ENCODE measurements around the gene DNAH1.
A peak's percentile ranks its signal among the peaks of the same experiment; 100 is the strongest.
"Not testable (repeated sequence)": the region's sequence is repeated elsewhere in the genome, so short reads cannot be mapped to it uniquely, and the experiment has no call there.

Gene DNAH1

DNA sequence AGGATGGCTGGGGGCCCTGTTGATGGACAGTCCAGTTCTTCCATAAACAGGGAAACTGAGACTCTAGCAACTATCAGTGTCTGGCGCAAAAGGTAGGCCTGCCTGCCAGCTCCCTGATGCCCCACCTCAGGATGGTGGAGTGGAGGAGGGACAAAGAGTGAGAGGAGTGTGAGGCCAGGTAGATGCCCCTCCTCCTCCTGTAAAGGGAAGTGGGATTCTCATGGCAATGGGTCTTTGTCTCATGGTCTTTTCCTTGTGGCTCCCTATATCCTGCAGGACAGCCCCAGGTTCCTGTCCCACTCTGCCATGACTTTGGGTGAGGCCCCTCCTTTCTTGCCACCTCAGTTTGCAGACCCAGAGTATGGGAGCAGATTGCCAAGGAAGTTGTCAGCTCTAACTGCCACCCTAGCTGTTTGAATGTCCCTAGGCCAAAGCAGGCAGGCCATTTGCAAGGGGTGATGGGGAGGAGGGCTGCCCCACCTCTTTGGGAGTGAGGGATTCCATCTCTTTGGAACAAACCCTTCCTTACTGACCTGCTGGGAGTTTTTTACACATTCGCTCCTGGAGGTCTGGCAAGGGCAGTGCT lies 2.8 kb upstream of the DNAH1 start:
- peak in 1 of 3 experiments; percentile 4 for DNase-seq

DNA sequence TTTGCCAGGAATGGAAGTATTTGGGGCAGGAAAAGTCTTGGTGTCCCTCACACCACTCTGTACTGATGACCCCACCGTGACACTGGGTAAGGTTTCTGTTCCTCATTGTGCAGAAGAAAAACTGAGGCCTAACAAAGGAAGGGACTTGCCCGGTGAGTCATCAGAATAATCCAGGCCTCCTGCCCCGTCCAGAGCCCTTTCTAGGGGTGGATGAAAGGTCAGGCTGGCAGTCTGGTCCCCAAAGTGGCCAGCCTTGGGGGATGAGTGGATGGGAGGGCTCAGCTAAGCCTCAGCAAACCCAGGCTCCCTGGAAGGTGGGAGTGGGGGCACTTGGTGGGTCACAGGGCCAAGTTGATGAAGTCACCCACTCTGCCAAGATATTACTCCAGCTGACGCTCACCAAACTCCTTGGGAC lies 2.3 kb upstream of the DNAH1 start:
- DNase-seq = no peak

DNA sequence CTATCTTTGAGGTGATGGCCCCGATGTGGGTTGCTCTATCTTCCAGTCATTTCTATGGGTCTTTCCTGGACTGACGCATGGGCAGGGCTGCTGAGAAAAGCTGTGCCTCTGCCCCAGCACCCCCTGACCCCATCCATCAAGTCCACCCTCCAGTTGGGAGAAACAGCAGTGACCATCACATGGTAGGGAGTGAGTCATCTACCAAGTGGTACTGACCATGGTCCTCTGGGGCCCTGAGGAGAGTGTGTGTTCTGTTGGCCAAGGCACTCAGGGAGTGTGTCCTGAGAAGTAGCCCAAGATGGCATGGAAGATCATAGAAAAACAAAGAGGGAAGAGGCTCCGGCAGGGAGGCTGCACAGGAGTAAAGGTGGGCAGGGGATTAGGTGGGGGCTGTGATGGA lies 1.6 kb upstream of the DNAH1 start:
- DNase-seq = no peak

DNA sequence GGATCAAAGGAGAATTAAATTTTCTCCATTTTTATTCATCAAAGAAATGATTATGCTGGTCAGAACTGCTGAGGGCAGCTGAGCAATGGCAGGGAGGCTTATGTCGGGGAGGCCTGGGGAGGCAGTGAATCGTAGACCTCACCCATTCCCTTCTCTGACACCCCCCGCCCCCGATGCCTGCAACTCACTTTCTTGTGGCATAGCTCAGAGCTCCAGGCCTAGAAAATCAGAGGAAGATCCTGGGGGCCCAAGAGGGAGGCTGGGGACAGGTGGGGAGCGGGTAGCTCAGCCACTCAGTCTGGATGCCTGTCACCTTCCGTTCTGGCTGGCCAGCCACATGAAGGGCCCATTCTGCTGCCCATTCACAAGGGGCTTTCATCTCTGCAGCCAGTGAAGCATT lies 1.1 kb upstream of the DNAH1 start:
- DNase-seq = no peak

DNA sequence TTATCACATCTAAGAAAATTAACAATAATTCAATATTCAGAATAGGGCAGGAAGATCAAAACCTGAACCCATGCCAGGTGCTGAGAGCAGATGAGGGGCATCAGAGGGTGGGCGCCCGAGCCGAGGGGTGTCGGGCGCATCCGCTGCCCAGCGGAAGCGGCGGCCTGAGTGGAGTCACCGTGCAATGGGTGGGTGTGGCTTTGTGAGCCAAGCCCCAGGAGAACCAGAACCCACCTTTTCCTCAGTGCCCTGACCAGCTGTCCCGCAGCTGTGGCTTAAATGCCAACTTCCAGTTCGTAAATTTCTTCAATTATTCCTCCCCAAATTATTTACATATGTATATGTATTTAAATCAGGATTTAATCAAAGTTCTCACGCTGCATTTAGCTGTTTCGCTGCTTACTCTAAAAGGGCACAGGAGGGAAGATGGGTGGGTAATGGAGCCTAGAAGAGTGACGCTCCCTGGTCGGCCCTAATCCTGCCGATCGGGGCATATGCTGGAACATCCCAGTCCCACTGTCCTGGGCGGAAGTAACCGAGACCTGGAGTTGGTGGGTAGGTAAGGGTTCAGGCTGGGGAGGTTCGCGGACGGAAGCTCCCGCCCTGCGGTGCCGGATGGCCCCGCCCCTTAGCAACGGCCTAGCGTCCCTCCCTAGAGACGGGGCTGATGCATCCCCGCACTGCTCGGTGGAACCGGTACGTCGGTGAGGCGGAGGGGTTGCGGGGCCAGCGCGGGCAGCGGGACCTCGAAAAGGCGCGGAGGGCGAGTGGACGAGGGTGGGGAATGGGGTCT lies 1.3 kb downstream of the DNAH1 start:
- DNase-seq = peak in 1 of 3 experiments; percentile 65

DNA sequence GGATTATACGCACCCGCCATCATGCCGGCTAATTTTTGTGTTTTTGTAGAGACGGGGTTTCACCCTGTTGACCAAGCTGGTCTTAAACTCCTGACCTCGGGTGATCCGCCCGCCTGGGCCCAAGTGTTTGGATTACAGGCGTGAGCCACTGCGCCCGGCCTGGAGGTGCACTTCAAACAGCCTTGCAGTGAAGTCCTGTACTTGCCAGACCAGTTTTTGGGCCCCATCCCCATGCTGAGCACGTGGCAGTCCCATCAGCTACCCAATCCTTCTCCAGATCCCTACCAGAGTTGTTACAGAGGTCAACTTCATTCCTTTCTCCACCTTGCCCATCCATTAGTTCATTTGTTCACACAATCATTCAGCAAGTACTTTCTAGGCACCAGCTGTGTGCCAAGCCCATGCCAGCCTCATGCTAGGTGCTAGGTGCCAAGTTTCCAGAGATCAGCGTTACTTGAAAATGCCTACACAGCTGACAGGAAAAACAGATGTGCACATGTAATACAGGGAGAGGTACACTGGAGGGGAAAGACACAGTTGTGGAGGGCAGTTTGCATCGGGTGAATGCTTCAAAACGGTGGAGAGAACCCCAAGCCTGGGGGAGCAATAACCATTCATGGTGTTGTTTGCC lies 2.2 kb downstream of the DNAH1 start:
- no peak for DNase-seq

DNA sequence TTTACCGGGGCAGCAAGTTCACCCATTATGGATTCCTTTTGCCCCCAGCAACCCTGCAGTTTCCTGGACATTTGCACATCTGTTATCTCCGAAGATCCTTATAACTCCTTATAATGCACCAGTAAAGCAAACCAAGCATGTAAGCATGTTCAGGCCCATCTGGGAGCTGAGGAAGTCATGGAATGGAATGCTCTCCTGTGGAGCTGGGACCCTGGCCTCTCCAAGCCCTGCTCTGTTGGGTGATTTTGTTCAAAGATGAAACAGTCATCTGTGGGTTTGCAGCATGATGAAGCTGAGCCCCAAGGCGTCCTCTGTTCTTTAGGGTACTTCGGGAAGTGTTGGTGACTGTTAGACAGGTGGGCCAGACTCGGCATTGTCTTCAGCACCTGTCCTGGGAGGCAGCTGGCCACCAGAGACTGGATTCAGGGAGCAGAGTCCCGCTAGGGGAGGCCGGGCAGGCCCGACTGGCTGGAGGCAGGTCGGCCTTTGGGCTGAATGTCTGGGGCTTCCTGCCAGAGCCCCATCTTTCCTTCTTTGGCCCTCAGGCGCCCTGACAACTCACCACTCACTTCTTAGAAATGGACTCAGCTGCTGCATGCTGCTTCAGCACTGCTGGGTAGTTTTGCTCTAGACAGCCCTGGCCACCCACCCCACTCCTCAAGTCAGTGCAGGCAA lies 3.9 kb downstream of the DNAH1 start:
- DNase-seq = no peak

DNA sequence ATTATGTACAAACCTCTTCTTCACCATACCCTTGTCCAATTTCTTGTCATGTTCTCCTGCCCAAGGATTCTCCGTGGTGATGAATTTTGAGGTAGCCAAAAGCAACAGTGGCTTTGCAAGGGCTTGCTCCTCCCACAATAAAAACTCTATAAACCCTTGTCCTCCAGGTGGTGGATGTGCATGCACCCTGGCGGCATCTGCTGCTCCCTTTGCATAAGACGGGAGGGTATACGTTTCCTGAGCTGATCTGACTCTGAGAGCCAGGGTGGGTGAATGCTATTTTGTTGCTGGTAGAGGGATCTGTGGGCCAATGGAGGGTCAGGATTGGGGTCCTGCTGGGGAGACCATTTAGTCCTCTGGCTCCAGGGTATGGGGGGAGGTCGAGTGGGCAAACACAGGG lies 5.4 kb downstream of the DNAH1 start:
- peak in 1 of 3 experiments; percentile 3 for DNase-seq

DNA sequence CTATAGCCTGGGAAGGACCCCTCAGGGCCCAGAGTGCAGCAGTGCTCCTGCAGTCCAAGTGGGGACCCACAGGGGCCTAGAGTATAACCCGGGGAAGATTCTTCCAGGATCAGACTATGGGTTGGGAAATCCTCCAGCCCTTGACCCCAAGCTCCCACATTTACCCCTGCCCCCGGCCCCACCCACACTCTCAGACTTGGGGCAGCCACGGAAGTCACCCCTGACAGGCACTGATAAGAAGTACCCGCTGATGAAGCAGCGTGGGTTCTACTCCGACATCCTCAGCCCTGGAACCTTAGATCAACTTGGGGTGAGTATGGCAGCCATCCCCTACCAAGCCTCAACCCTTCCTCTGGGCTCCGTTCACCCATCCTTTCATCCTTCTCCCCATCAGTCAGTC lies 6.3 kb downstream of the DNAH1 start:
- DNase-seq = no peak

DNA sequence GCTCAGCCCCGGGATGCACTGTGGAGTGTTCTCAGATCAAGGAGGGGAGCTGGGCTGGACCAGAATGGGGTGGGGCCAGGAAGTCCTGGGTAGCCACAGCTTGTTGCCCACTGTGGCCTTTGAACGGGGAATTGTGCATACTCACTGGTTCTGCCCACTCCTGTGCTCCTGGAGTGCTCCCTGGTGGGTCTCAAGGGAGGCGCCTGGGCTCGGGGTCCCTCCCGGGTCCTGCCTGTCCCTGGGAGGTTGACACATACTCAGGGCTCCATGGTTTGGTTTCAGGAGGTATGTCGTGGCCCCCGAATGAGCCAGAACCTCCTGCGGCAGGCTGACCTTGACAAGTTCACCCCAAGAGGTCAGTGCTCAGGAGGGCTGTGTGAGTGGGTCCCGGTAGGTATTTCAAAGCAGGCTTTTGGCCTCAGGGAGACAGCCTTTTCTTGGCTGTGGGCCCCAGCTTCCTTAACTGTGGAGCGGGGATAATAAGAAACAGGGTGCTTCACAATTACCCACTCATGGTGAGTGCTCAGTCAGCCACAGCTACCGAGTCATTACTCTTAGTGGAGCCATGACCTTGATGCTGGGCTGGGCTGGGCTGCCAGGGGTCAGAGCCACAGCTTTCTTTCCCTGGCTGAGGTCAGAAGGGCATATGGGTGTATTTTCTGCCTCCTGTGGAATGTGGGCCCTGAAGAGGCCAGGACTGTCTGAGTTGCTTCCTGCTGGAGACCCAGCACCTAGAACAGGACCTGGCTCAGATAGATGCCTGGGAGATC lies 7.6 kb downstream of the DNAH1 start:
- DNase-seq = no peak

DNA sequence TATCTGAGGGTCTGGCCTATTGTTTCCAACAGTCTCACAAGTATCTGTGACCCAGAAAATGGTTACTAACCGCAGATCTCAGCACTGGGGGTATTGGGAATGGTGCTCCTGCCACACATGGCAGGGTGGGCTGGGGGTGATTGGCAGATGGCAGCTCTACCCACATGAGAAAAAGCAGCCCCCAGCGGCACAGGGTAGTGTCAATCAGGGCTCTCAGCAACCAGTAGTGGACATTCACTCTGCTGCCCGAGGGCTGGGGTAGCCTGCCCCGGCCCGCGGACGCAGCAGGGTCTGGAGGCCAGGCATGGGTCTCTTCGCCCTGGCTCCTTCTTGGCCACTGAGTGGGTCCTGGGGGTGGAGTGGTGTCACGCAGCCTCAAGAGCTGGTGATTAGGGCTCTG lies 8.6 kb downstream of the DNAH1 start:
- DNase-seq = no peak

DNA sequence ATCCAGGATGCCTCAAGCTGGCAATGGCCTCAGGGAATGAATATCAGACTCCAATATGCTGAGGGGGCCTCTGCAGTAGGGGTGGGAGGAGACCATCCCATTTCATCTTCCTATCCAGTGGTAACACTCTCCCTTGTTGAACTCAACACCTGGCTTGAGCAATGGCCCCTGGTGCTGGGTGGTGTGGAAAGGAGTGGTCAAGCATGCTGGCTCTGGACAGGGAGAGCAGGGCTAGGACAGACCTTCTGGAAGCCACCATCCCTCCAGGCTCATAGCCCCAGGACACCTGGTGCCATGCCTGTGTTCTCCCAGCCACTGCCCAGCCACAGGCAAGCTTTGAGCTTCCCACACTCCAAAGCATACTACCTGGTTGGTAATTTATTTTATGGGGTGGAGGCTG lies 9.6 kb downstream of the DNAH1 start:
- no peak for DNase-seq

DNA sequence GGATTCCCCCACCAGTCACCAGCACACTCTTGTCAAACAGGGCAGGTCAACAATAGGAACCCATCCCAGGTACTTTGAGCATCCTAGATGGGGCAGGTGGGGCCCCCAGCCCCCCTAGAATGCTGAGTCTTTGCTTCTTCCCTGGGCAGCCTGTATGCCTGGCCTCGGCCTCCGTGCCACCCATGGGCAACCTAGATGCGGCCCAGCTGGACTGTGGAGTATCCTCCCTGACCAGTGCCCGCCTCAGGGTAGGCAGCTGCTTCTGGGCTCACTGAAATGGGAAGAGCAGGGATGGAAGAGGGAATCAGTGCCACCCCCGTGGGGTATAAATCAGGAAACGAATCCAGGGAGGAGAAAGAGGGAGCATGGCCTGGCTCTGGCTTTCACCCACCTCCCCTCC lies 10.9 kb downstream of the DNAH1 start:
- no peak for DNase-seq

DNA sequence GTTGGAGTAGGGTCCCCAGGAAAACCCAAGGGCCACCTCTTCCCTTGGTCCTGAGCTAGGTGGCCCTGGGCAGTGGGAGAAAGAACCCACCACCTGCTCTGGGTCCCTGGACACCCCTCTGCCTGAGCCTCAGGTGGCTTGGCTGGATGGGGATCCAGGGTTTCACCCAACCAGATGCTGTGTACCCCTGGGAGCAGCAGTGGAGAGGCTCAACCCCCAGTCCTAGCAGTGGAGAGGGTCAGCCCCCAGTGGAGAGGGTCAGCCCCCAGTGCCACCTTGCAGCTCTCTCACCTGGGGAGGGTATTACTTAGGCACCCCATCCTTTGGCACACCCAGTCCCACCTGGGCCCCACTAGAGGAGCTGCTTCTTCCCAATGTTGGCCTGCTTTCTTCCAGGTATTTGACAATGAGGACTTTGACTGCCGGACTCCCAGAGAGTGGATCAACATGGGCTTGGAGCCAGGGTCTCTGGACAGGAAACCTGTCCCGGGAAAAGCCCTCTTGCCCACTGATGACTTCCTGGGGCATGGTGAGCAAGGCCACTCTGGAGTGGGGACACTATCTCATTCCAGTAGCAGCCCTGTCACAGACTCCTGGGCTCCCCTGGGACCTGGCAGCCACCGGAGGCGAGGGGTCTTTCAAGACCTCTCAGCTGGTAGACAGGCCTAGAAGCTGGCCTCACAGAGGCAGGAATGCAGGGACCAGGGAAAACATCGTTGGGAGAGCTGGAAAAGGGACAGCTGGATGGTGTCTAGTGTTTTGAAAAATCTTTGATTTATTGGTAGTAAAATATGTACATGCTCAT lies 11.6 kb downstream of the DNAH1 start:
- no peak for DNase-seq

DNA sequence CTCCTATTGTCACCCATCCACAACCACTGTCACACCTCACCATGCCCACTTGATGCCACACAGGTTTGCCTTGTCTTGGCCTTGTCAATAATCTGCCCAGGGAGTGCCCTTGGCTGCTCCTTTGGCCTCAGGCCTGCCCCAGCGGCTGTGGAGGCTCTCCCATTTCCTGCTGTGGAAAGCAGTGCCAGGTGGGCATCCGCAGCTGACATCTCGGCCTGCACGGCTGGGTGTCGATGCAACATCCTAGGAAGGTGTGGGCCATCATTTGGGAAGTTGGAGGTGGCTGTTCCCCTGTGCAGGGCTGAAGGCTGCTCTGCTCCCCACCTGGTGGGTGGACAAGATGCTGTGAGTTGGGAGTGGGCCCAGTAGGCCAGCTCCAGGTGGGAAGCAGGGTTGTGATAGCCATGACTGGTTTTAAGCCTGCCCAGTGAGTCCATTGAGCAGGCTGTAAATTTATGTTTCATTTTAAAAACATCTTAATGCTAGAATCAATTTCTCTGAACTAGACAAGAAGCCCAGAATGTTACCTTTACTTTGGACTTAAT lies 12.5 kb downstream of the DNAH1 start:
- no peak for DNase-seq

DNA sequence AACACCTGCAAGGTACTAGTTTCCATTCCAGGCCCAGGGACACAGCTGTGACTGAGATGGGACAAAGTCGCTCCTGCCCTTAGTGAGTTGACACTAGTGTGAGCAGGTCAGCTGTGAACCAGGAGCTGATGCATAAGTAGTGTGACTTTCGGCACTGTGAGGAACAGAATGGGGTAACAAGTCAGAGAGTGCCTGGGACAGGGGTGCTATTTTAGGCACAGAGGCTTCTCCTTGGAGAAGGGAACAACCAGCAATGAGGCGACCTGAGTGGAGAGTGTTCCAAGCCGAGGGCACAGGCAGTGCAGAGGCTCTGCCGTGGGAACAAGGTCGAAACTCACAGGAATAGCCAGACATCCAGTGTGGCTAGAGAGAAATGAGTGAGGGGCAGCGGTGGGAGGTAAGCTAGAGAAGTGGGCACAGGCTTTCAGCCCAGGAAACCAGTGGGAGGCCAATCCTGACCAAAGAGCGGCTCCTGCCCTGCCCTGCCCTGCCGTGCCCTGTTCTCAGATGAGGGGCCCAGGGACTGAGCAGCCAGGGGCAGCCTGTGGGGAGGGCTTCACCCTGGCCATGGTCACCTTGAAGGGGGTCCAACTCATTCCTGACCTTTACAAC lies 14.2 kb downstream of the DNAH1 start:
- no peak for DNase-seq

DNA sequence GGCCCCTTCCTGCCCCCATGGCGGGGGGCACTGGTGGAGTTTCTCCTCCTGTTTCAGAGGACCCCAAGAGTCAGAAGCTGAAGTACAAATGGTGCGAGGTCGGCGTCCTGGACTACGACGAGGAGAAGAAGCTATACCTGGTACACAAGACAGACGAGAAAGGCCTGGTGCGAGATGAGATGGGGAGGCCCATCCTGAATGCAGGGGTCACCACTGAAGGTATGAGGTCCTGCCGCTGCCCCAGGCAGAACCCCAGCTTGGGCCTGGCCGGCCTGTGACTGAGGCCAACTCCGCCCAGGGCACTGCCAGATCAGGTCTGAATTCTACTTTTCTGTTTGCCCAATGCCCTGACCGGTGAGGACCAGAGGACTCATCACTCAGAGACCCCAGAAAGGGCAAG lies 15.0 kb downstream of the DNAH1 start:
- no peak for DNase-seq

DNA sequence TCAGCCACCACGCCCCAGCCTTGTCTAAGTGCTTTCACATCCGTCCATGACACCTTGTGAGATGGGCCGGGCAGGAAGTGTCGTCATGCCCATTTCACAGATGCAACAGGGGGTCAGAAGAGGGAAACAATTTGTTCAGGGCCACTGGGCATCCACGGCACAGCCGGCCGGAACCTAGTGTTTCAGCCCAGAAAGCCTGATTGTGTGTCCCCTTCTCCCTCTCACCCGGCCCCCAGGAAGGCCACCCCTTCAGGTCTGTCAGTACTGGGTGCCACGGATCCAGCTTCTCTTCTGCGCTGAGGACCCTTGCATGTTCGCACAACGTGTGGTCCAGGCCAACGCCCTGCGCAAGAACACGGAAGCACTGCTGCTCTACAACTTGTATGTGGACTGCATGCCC lies 15.8 kb downstream of the DNAH1 start:
- no peak for DNase-seq

DNA sequence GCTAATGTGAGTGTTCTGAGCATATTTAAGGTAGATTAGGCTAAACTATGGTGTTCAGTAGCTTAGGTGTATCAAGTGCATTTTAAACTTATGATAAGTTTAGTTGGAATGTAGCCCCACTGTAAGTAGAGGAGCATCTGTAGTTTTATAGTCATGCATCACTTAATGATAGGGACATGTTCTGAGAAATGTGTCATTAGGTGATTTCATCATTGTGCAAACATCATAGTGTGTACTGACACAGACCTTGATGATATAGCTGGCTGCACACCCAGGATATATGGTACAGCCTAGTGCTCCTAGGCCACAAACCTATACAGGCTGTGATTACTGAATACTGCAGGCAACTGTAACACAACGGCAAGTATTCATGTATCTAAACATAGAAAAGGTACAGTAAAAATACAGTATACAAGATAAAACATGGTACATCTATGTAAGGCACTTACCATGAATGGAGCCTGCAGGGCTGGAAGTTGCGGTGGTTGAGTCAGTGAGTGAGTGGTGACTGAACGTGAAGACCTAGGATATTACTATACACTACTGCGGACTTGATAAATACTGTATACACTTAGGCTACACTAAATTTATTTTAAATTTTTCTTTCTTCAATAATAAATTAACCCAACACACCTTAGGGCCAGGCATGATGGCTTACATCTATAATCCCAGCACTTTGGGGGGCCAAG lies 17.9 kb downstream of the DNAH1 start:
- peak in 2 of 3 experiments; percentile 9 to 54 for DNase-seq

DNA sequence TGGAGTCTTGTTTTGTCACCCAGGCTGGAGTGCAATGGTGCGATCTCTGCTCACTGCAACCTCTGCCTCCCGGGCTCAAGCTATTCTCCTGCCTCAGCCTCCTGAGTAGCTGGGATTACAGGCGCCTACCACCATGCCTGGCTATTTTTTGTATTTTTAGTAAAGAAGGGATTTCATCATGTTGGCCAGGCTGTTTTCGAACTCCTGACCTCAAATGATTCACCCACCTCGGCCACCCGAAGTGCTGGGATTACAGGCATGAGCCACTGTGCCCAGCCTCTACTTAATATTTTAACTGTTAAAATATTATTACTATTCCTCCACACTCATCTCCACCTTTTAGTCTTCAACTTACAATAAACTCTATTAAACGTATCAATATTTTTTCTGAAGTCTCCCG lies 22.0 kb downstream of the DNAH1 start:
- not testable (repeated sequence) for DNase-seq

DNA sequence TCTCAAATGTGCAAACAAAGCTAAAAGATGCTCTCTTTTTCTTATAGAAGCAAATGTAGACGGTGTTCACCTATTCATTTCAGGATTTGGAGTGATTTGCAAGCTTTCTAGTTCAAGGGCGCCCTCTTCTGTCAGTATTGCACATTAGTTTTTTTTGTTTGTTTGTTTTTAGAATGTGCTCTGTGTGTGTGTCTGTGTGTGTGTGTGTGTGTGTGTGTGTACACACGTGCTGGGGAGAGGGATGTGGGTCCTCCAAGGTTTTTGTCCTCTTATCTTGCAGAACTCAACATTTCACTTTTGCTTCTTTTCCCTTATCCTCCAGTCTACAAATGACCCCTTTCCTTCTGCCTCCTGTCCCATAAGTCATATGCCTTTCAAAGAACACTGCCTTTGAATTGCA lies 23.5 kb downstream of the DNAH1 start:
- peak; percentile 59 to 91 (median 70) for DNase-seq

Data from NCI-H1417 (cell line).